Gastrocnemius medialis (tissue), 4 donors: Measurements from ENCODE around the gene AHSP. TPM values are rescaled to one million over a fixed set of nuclear protein-coding genes. Genes with fewer than 3 reads are reported as not detected.

Experiments used
- ATAC-seq, 2 donors: fragments of 150-250 bp; one replicate each; pipeline ENCODE4 v1.9.1; 2016
- DNase-seq, 2 donors: peaks; one replicate each; pipeline ENCODE4 v3.0.0-alpha.2; 2019
- H3K27ac ChIP-seq, 4 donors: fragments of 200-600 bp; sonication (generic); 1 replicate in 1 of 4; 2 replicates in 3 of 4; pipeline ENCODE4 v1.5.1; 2016 to 2018; ENCODE audit warnings: mild to moderate bottlenecking in 2 of 4, moderate library complexity in 1 of 4
- H3K27me3 ChIP-seq, 3 donors: fragments of 200-600 bp; sonication (generic) in 2 of 3; 1 replicate in 1 of 3; 2 replicates in 2 of 3; pipeline versions ENCODE4 v1.5.1 to v1.6.0; 2016 to 2019; ENCODE audit warnings: mild to moderate bottlenecking in 1 of 3, moderate library complexity in 1 of 3
- H3K36me3 ChIP-seq, 2 donors: fragments of 200-600 bp; sonication (generic) in 1 of 2; one replicate each; pipeline ENCODE4 v1.5.1; 2017 to 2018
- H3K4me1 ChIP-seq, 2 donors: fragments of 200-600 bp; sonication (generic) in 1 of 2; one replicate each; pipeline ENCODE4 v1.5.1; 2016 to 2017; ENCODE audit warnings: mild to moderate bottlenecking in 2 of 2
- H3K4me3 ChIP-seq, 4 donors: fragments of 200-600 bp; sonication (generic) in 3 of 4; 1 replicate in 1 of 4; 2 replicates in 3 of 4; pipeline ENCODE4 v1.5.1; 2016 to 2019; ENCODE audit warnings: mild to moderate bottlenecking in 2 of 4
- H3K9me3 ChIP-seq, 3 donors: fragments of 200-600 bp; sonication (generic) in 2 of 3; 1 replicate in 1 of 3; 2 replicates in 2 of 3; pipeline ENCODE4 v1.5.1; 2016 to 2019
- CTCF ChIP-seq, 5 experiments: fragments of 450-650 bp in 3 of 5; fragments of 200-600 bp in 2 of 5; sonication (generic) in 2 of 5; IDR thresholded peaks in 4 of 5; conservative IDR thresholded peaks in 1 of 5; 1 replicate in 4 of 5; 2 replicates in 1 of 5; pipeline ENCODE4 v1.5.1; 2016 to 2019; ENCODE audit warnings: antibody characterized with exemption in 5 of 5, mild to moderate bottlenecking in 3 of 5, moderate library complexity in 3 of 5
- POLR2A ChIP-seq, 2 donors: fragments of 450-650 bp; IDR thresholded peaks; one replicate each; pipeline ENCODE4 v1.6.1; 2017; ENCODE audit warnings: antibody characterized with exemption in 2 of 2, mild to moderate bottlenecking in 2 of 2, moderate library complexity in 2 of 2
- in situ Hi-C, 4 donors: fragments of 200-750 bp; cut with MboI; loops; one replicate each; pipeline versions ENCODE4 v1.15.0 to v1.8.0; 2017; ENCODE audit warnings: low sequenced_read_pairs in 4 of 4
- intact Hi-C: fragments of 100-400 bp; cut with DNase I; formaldehyde crosslinking; loops from one replicate; pipeline ENCODE4 v1.15.1; 2023; ENCODE audit warnings: low total_unique reads
- total RNA-seq, 4 donors: library from RNA; depleted of rRNA; stranded (reverse); fragments of >200 nt; gene quantifications; one replicate each; pipeline versions ENCODE4 v1.1.0 to v1.2.3, GENCODE V29; 2016

The AHSP gene
- total RNA-seq, 4 donors from 2014 or later, result not detected

- no peaks in the 10 kb centered on the region for H3K27me3 ChIP-seq
These were observed 49.7 kb downstream of the AHSP start for GRCh38 chr16:31577411-31577810.

More at GRCh38 chr16:31577411-31577810, 49.7 kb downstream of the AHSP start:
- no peak overlapping the region for H3K27ac ChIP-seq
- no peaks in the 10 kb centered on the region for H3K9me3 ChIP-seq
- in situ Hi-C loops, result no loop called here
- intact Hi-C loops, result no loop called here
- no peaks in the 10 kb centered on the region for H3K4me1 ChIP-seq
- DNase-seq, result no peak
- ATAC-seq, result no peak
- no peak overlapping the region for H3K4me3 ChIP-seq
- H3K36me3 ChIP-seq, result no peaks in the 10 kb centered on the region
- TF ChIP-seq POLR2A (IDR thresholded peaks at IDR 0.05), result no peak
- no peak for TF ChIP-seq CTCF (IDR thresholded peaks at IDR 0.05 in 4 of 5, conservative IDR thresholded peaks at IDR 0.05 in 1 of 5)

Other genes with a start within 250 kb of the AHSP start
- under 1 TPM; 0.22 to 0.91 (median 0.56) TPM for gene ITGAX, start 172.7 kb upstream of the AHSP start, total RNA-seq
- not detected for gene ITGAD, start 134.6 kb upstream of the AHSP start, total RNA-seq
- gene COX6A2, start 99.5 kb upstream of the AHSP start, total RNA-seq, result 1,000 to 10,000 TPM in 1 of 4 donors, 100 to 1,000 TPM in 3; 597 to 1,192 (median 930) TPM
- gene ZNF843, start 85.1 kb upstream of the AHSP start, total RNA-seq, result 1 to 10 TPM in 3 of 4 donors, under 1 TPM in 1; 0.65 to 3.0 (median 1.5) TPM
- 10 to 100 TPM; 13.9 to 24.3 (median 19.4) TPM for gene ARMC5, start 68.4 kb upstream of the AHSP start, total RNA-seq
- 10 to 100 TPM in 1 of 4 donors, 1 to 10 TPM in 3; 4.6 to 14.4 (median 7.4) TPM for gene TGFB1I1, start 55.7 kb upstream of the AHSP start, total RNA-seq
- gene SLC5A2, start 44.8 kb upstream of the AHSP start, total RNA-seq, result not detected
- 10 to 100 TPM in 1 of 4 donors, 1 to 10 TPM in 3; 6.7 to 15.1 (median 8.5) TPM for gene RUSF1, start 19.5 kb upstream of the AHSP start, total RNA-seq